Measurements from ENCODE around the gene PPIL1. TPM values are rescaled to one million over a fixed set of nuclear protein-coding genes. Genes with fewer than 3 reads are reported as not detected.
"Not testable (repeated sequence)": the region's sequence is repeated elsewhere in the genome, so short reads cannot be mapped to it uniquely, and the experiment has no call there.

Gene PPIL1
- total and polyA plus RNA-seq, 2 donors (not counting 1 experiment from before 2014, with no cell fraction given), result 17.5 to 30.6 TPM

GRCh38 chr6:36813526-36813925, 61.1 kb downstream of the PPIL1 start:
- Histone ChIP-seq H3K79me2 (ENCODE audit: control insufficient read depth, insufficient read depth, low read length) (no peaks in the 10 kb centered on the region), H4K20me1 (ENCODE audit: control insufficient read depth, extremely low read depth, insufficient read depth, low read length) (no peaks in the 10 kb centered on the region), H3K36me3 (ENCODE audit: control insufficient read depth, insufficient read depth, low read length) (no peaks in the 10 kb centered on the region), H3K4me2 (ENCODE audit: extremely low read depth, insufficient read depth, low read length) (no peak overlapping the region), H3K4me3 (replicated peaks in 1 of 4; ENCODE audit: control extremely low read depth in 1 of 4, insufficient read depth in 1 of 4, low read depth in 3 of 4, low read length in 4 of 4) (no peak overlapping the region), H3K27me3 (ENCODE audit: control insufficient read depth, insufficient read depth, low read length) (peaks cover 10% of the 10 kb centered on the region), H3K4me1 (ENCODE audit: control insufficient read depth, extremely low read depth, insufficient read depth, low read length) (no peaks in the 10 kb centered on the region), H3K9ac (ENCODE audit: insufficient read depth, low read length) (no peak overlapping the region), H3K9me3 (ENCODE audit: control insufficient read depth, insufficient read depth, low read depth, low read length) (no peaks in the 10 kb centered on the region), H2AFZ (ENCODE audit: low read length) (no peak overlapping the region), H3K27ac (ENCODE audit: insufficient read depth, low read length) (no peak overlapping the region)
- DNase-seq (ENCODE audit: low read depth in 2 of 2), result no peak
- no peak for TF ChIP-seq CTCF (conservative IDR thresholded peaks at IDR 0.05 in 1 of 2, IDR thresholded peaks at IDR 0.05 in 1 of 2; ENCODE audit: low read depth in 1 of 2, low read length in 2 of 2)
- TF ChIP-seq EZH2 (IDR thresholded peaks at IDR 0.05; ENCODE audit: low read length, missing control alignments), result no peak

- not testable (repeated sequence) for H3K4me2 ChIP-seq (ENCODE audit: extremely low read depth, insufficient read depth, low read length); H3K79me2 ChIP-seq (ENCODE audit: control insufficient read depth, insufficient read depth, low read length); H3K9ac ChIP-seq (ENCODE audit: insufficient read depth, low read length); H3K27ac ChIP-seq (ENCODE audit: insufficient read depth, low read length); H3K36me3 ChIP-seq (ENCODE audit: control insufficient read depth, insufficient read depth, low read length); H3K4me3 ChIP-seq (replicated peaks in 1 of 4; ENCODE audit: control extremely low read depth in 1 of 4, insufficient read depth in 1 of 4, low read depth in 3 of 4, low read length in 4 of 4); H2AFZ ChIP-seq (ENCODE audit: low read length); H3K4me1 ChIP-seq (ENCODE audit: control insufficient read depth, extremely low read depth, insufficient read depth, low read length); H3K9me3 ChIP-seq (ENCODE audit: control insufficient read depth, insufficient read depth, low read depth, low read length); H4K20me1 ChIP-seq (ENCODE audit: control insufficient read depth, extremely low read depth, insufficient read depth, low read length); H3K27me3 ChIP-seq (ENCODE audit: control insufficient read depth, insufficient read depth, low read length); DNase-seq (ENCODE audit: low read depth in 2 of 2)
Measured at GRCh38 chr6:36813047-36813446, 61.6 kb downstream of the PPIL1 start.

GRCh38 chr6:36809941-36810803, 64.4 kb downstream of the PPIL1 start:
- H3K27ac ChIP-seq (ENCODE audit: insufficient read depth, low read length), result no peak overlapping the region
- no peak overlapping the region for H3K4me3 ChIP-seq (replicated peaks in 1 of 4; ENCODE audit: control extremely low read depth in 1 of 4, insufficient read depth in 1 of 4, low read depth in 3 of 4, low read length in 4 of 4)
- DNase-seq (ENCODE audit: low read depth in 2 of 2), result no peak
- H3K9ac ChIP-seq (ENCODE audit: insufficient read depth, low read length), result no peak overlapping the region
- no peaks in the 10 kb centered on the region for H4K20me1 ChIP-seq (ENCODE audit: control insufficient read depth, extremely low read depth, insufficient read depth, low read length)
- H3K9me3 ChIP-seq (ENCODE audit: control insufficient read depth, insufficient read depth, low read depth, low read length), result no peaks in the 10 kb centered on the region
- no peaks in the 10 kb centered on the region for H3K4me1 ChIP-seq (ENCODE audit: control insufficient read depth, extremely low read depth, insufficient read depth, low read length)
- no peak overlapping the region for H2AFZ ChIP-seq (ENCODE audit: low read length)
- no peaks in the 10 kb centered on the region for H3K79me2 ChIP-seq (ENCODE audit: control insufficient read depth, insufficient read depth, low read length)
- TF ChIP-seq EZH2 (IDR thresholded peaks at IDR 0.05; ENCODE audit: low read length, missing control alignments) (no peak), CTCF (conservative IDR thresholded peaks at IDR 0.05 in 1 of 2, IDR thresholded peaks at IDR 0.05 in 1 of 2; ENCODE audit: low read depth in 1 of 2, low read length in 2 of 2) (no peak)
- H3K27me3 ChIP-seq (ENCODE audit: control insufficient read depth, insufficient read depth, low read length), result peaks cover 20% of the 10 kb centered on the region
- no peak overlapping the region for H3K4me2 ChIP-seq (ENCODE audit: extremely low read depth, insufficient read depth, low read length)
- no peaks in the 10 kb centered on the region for H3K36me3 ChIP-seq (ENCODE audit: control insufficient read depth, insufficient read depth, low read length)

All from fibroblast of lung (primary cell).